GOT3 (cell line): ENCODE data around the gene SNRPB.

ENCODE experiments used
- DNase-seq: peaks from one replicate; lab custom pipeline; 2025; ENCODE audit warnings: mixed read lengths; lab: John Stamatoyannopoulos, UW

Gene SNRPB

GRCh38 chr20:2429051-2429450 is 41.5 kb downstream of the SNRPB start:
- no peak for DNase-seq

GRCh38 chr20:2421247-2421646 is 49.3 kb downstream of the SNRPB start:
- DNase-seq: no peak

GRCh38 chr20:2420510-2420909 is 50.1 kb downstream of the SNRPB start:
- DNase-seq: no peak

- no peak for DNase-seq
These were observed 52.2 kb downstream of the SNRPB start for GRCh38 chr20:2418388-2418787.

DNA sequence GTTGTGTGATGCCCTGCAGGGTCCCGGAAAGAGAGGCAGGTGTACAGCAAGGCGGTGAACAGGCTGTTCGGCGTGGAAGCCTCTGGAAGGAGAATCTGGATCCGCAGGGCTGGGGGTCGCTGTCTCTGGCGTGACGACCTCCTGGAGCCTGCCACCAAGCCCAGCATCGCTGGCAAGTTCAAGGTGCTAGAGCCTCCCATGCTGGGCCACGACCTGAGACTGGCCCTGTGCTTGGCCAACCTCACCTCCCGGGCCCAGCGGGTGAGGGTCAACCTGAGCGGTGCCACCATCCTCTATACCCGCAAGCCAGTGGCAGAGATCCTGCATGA is 53.4 kb downstream of the SNRPB start:
- no peak for DNase-seq

DNA sequence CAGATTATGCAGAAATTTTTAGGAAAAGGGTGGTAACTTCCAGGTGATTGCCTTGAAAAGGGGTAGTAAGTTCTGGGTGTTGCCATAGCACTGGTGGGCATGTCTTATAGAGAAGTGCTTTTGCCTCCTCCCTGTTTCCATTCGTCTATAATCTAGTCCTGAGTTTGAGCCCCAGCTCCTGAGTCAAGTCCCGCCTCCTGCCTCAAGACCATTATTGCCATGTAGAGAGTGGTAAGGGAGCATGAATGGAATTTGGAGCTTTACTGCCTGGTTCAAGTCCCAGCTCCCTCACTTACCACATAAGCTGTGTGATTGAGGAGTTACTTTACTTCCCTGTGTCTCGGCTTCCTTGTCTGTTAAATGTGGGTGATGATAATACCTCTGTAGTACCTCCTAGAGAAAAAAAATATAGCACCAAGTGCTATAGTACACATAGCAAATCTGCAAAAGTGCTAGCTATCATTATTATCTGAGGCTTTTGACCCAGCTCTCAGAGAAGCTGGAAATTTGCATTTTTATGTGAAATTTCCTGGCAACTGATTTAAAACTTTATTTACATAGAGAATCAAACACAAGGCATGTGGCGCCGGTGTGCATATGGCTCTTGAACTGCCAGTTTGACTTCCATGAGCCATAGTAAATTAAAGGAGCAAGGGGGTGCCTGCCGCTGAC is 53.9 kb downstream of the SNRPB start:
- DNase-seq: no peak
